ENCODE measurements around the gene CHRNA7.
"Not testable (repeated sequence)": the region's sequence is repeated elsewhere in the genome, so short reads cannot be mapped to it uniquely, and the experiment has no call there.

CHRNA7 gene

GRCh38 chr15:32132859-32133258, 102.5 kb downstream of the CHRNA7 start:
- no peak overlapping the region for H3K4me3 ChIP-seq
- TF ChIP-seq EZH2 (IDR thresholded peaks at IDR 0.05) (no peak), FOXP2 (optimal IDR thresholded peaks at IDR 0.05; ENCODE audit: control extremely low read depth, extremely low read length, insufficient read depth) (no peak), POLR2AphosphoS5 (IDR thresholded peaks at IDR 0.05; ENCODE audit: borderline replicate concordance, low read depth, low read length) (no peak)
- no peak for DNase-seq (ENCODE audit: low read depth, low spot score)

GRCh38 chr15:32134842-32135241, 104.5 kb downstream of the CHRNA7 start:
- Histone ChIP-seq H3K27ac (no peak overlapping the region), H3K9me3 (ENCODE audit: low read depth, low read length) (no peaks in the 10 kb centered on the region), H3K9ac (ENCODE audit: insufficient read length) (no peak overlapping the region), H3K4me3 (no peak overlapping the region), H3K36me3 (ENCODE audit: insufficient read depth, low read length) (no peaks in the 10 kb centered on the region)
- TF ChIP-seq EZH2 (IDR thresholded peaks at IDR 0.05) (no peak), FOXP2 (optimal IDR thresholded peaks at IDR 0.05; ENCODE audit: control extremely low read depth, extremely low read length, insufficient read depth) (no peak), POLR2AphosphoS5 (IDR thresholded peaks at IDR 0.05; ENCODE audit: borderline replicate concordance, low read depth, low read length) (no peak)
- no peak for DNase-seq (ENCODE audit: low read depth, low spot score)

More at GRCh38 chr15:32132859-32133258, 102.5 kb downstream of the CHRNA7 start:
- Histone ChIP-seq H3K36me3 (ENCODE audit: insufficient read depth, low read length) (no peaks in the 10 kb centered on the region), H3K27ac (no peak overlapping the region), H3K9me3 (ENCODE audit: low read depth, low read length) (no peaks in the 10 kb centered on the region), H3K9ac (ENCODE audit: insufficient read length) (no peak overlapping the region)

- TF ChIP-seq FOXP2 (optimal IDR thresholded peaks at IDR 0.05; ENCODE audit: control extremely low read depth, extremely low read length, insufficient read depth) (no peak), EZH2 (IDR thresholded peaks at IDR 0.05) (no peak), POLR2AphosphoS5 (IDR thresholded peaks at IDR 0.05; ENCODE audit: borderline replicate concordance, low read depth, low read length) (no peak)
- H3K9me3 ChIP-seq (ENCODE audit: low read depth, low read length): no peaks in the 10 kb centered on the region
- H3K27ac ChIP-seq: no peak overlapping the region
- DNase-seq (ENCODE audit: low read depth, low spot score): no peak
- H3K36me3 ChIP-seq (ENCODE audit: insufficient read depth, low read length): no peaks in the 10 kb centered on the region
- no peak overlapping the region for H3K4me3 ChIP-seq
- no peak overlapping the region for H3K9ac ChIP-seq (ENCODE audit: insufficient read length)
These were observed 105.0 kb downstream of the CHRNA7 start for GRCh38 chr15:32135335-32135734.

- H3K4me3 ChIP-seq; H3K9me3 ChIP-seq (ENCODE audit: low read depth, low read length); H3K27ac ChIP-seq; DNase-seq (ENCODE audit: low read depth, low spot score); H3K9ac ChIP-seq (ENCODE audit: insufficient read length); H3K36me3 ChIP-seq (ENCODE audit: insufficient read depth, low read length): not testable (repeated sequence)
These were observed 115.2 kb downstream of the CHRNA7 start for GRCh38 chr15:32145512-32145911.

- Histone ChIP-seq H3K27ac (no peak overlapping the region), H3K9me3 (ENCODE audit: low read depth, low read length) (no peaks in the 10 kb centered on the region), H3K9ac (ENCODE audit: insufficient read length) (no peak overlapping the region), H3K4me3 (no peak overlapping the region), H3K36me3 (ENCODE audit: insufficient read depth, low read length) (no peaks in the 10 kb centered on the region)
- TF ChIP-seq POLR2AphosphoS5 (IDR thresholded peaks at IDR 0.05; ENCODE audit: borderline replicate concordance, low read depth, low read length): no peak
- no peak for TF ChIP-seq EZH2 (IDR thresholded peaks at IDR 0.05)
- TF ChIP-seq FOXP2 (optimal IDR thresholded peaks at IDR 0.05; ENCODE audit: control extremely low read depth, extremely low read length, insufficient read depth): no peak
- DNase-seq (ENCODE audit: low read depth, low spot score): no peak
These were observed 118.7 kb downstream of the CHRNA7 start for GRCh38 chr15:32148833-32149555.

GRCh38 chr15:32152574-32152973, 122.3 kb downstream of the CHRNA7 start:
- H3K27ac ChIP-seq: no peak overlapping the region
- H3K9me3 ChIP-seq (ENCODE audit: low read depth, low read length): no peaks in the 10 kb centered on the region
- H3K9ac ChIP-seq (ENCODE audit: insufficient read length): no peak overlapping the region
- H3K36me3 ChIP-seq (ENCODE audit: insufficient read depth, low read length): no peaks in the 10 kb centered on the region
- no peak for DNase-seq (ENCODE audit: low read depth, low spot score)
- TF ChIP-seq EZH2 (IDR thresholded peaks at IDR 0.05): no peak
- TF ChIP-seq POLR2AphosphoS5 (IDR thresholded peaks at IDR 0.05; ENCODE audit: borderline replicate concordance, low read depth, low read length): no peak
- TF ChIP-seq FOXP2 (optimal IDR thresholded peaks at IDR 0.05; ENCODE audit: control extremely low read depth, extremely low read length, insufficient read depth): no peak
- no peak overlapping the region for H3K4me3 ChIP-seq

GRCh38 chr15:32153868-32154623, 123.7 kb downstream of the CHRNA7 start:
- H3K4me3 ChIP-seq; H3K36me3 ChIP-seq (ENCODE audit: insufficient read depth, low read length); DNase-seq (ENCODE audit: low read depth, low spot score); H3K27ac ChIP-seq; H3K9me3 ChIP-seq (ENCODE audit: low read depth, low read length); H3K9ac ChIP-seq (ENCODE audit: insufficient read length): not testable (repeated sequence)

GRCh38 chr15:32162143-32162542, 131.8 kb downstream of the CHRNA7 start:
- H3K27ac ChIP-seq; H3K9me3 ChIP-seq (ENCODE audit: low read depth, low read length); DNase-seq (ENCODE audit: low read depth, low spot score); H3K36me3 ChIP-seq (ENCODE audit: insufficient read depth, low read length); H3K9ac ChIP-seq (ENCODE audit: insufficient read length); H3K4me3 ChIP-seq: not testable (repeated sequence)

GRCh38 chr15:32164065-32164464, 133.8 kb downstream of the CHRNA7 start:
- not testable (repeated sequence) for H3K4me3 ChIP-seq; H3K27ac ChIP-seq; DNase-seq (ENCODE audit: low read depth, low spot score); H3K36me3 ChIP-seq (ENCODE audit: insufficient read depth, low read length); H3K9me3 ChIP-seq (ENCODE audit: low read depth, low read length); H3K9ac ChIP-seq (ENCODE audit: insufficient read length)

- not testable (repeated sequence) for H3K9me3 ChIP-seq (ENCODE audit: low read depth, low read length); H3K36me3 ChIP-seq (ENCODE audit: insufficient read depth, low read length); DNase-seq (ENCODE audit: low read depth, low spot score); H3K9ac ChIP-seq (ENCODE audit: insufficient read length); H3K27ac ChIP-seq; H3K4me3 ChIP-seq
These were observed 134.4 kb downstream of the CHRNA7 start for GRCh38 chr15:32164747-32165146.

- not testable (repeated sequence) for H3K4me3 ChIP-seq; H3K9ac ChIP-seq (ENCODE audit: insufficient read length); H3K27ac ChIP-seq; H3K9me3 ChIP-seq (ENCODE audit: low read depth, low read length); DNase-seq (ENCODE audit: low read depth, low spot score); H3K36me3 ChIP-seq (ENCODE audit: insufficient read depth, low read length)
These were observed 135.5 kb downstream of the CHRNA7 start for GRCh38 chr15:32165775-32166174.

- DNase-seq (ENCODE audit: low read depth, low spot score); H3K9me3 ChIP-seq (ENCODE audit: low read depth, low read length); H3K36me3 ChIP-seq (ENCODE audit: insufficient read depth, low read length); H3K27ac ChIP-seq; H3K4me3 ChIP-seq; H3K9ac ChIP-seq (ENCODE audit: insufficient read length): not testable (repeated sequence)
These were observed 136.0 kb downstream of the CHRNA7 start for GRCh38 chr15:32166270-32166669.

- not testable (repeated sequence) for H3K36me3 ChIP-seq (ENCODE audit: insufficient read depth, low read length)
These were observed 137.6 kb downstream of the CHRNA7 start for GRCh38 chr15:32167913-32168312.

More at GRCh38 chr15:32167913-32168312, 137.6 kb downstream of the CHRNA7 start:
- H3K4me3 ChIP-seq; H3K9me3 ChIP-seq (ENCODE audit: low read depth, low read length); DNase-seq (ENCODE audit: low read depth, low spot score); H3K9ac ChIP-seq (ENCODE audit: insufficient read length); H3K27ac ChIP-seq: not testable (repeated sequence)

All from SK-N-MC (cell line).